Measurements from ENCODE around the gene CMIP. TPM values are rescaled to one million over a fixed set of nuclear protein-coding genes. Genes with fewer than 3 reads are reported as not detected.

Gene CMIP
- total RNA-seq, 1 donor from 2014 or later: 27.7 TPM

GRCh38 chr16:81560979-81561657, 116.5 kb downstream of the CMIP start:
- no peak for TF ChIP-seq CTCF (IDR thresholded peaks at IDR 0.05; ENCODE audit: insufficient read depth, low read length, poor library complexity, severe bottlenecking)
- DNase-seq (ENCODE audit: low read depth): no peak
- H3K36me3 ChIP-seq (ENCODE audit: control insufficient read depth, insufficient read depth, low read length): no peaks in the 10 kb centered on the region

GRCh38 chr16:81562174-81562849, 117.7 kb downstream of the CMIP start:
- no peak for TF ChIP-seq CTCF (IDR thresholded peaks at IDR 0.05; ENCODE audit: insufficient read depth, low read length, poor library complexity, severe bottlenecking)
- DNase-seq (ENCODE audit: low read depth): no peak
- no peaks in the 10 kb centered on the region for H3K36me3 ChIP-seq (ENCODE audit: control insufficient read depth, insufficient read depth, low read length)
- no peaks in the 10 kb centered on the region for H3K27me3 ChIP-seq (ENCODE audit: control insufficient read depth, insufficient read depth, low read length)
- no peak overlapping the region for H3K4me3 ChIP-seq (ENCODE audit: low read depth, low read length)

More at GRCh38 chr16:81560979-81561657, 116.5 kb downstream of the CMIP start:
- Histone ChIP-seq H3K27me3 (ENCODE audit: control insufficient read depth, insufficient read depth, low read length) (no peaks in the 10 kb centered on the region), H3K4me3 (ENCODE audit: low read depth, low read length) (no peak overlapping the region)

- DNase-seq (ENCODE audit: low read depth): no peak
- Histone ChIP-seq H3K4me3 (ENCODE audit: low read depth, low read length) (no peak overlapping the region), H3K27me3 (ENCODE audit: control insufficient read depth, insufficient read depth, low read length) (no peaks in the 10 kb centered on the region), H3K36me3 (ENCODE audit: control insufficient read depth, insufficient read depth, low read length) (no peaks in the 10 kb centered on the region)
- TF ChIP-seq CTCF (IDR thresholded peaks at IDR 0.05; ENCODE audit: insufficient read depth, low read length, poor library complexity, severe bottlenecking): no peak
Measured at GRCh38 chr16:81562926-81563325, 118.3 kb downstream of the CMIP start.

GRCh38 chr16:81564421-81564911, 119.9 kb downstream of the CMIP start:
- Histone ChIP-seq H3K36me3 (ENCODE audit: control insufficient read depth, insufficient read depth, low read length) (no peaks in the 10 kb centered on the region), H3K4me3 (ENCODE audit: low read depth, low read length) (no peak overlapping the region), H3K27me3 (ENCODE audit: control insufficient read depth, insufficient read depth, low read length) (no peaks in the 10 kb centered on the region)
- TF ChIP-seq CTCF (IDR thresholded peaks at IDR 0.05; ENCODE audit: insufficient read depth, low read length, poor library complexity, severe bottlenecking): no peak
- DNase-seq (ENCODE audit: low read depth): no peak

GRCh38 chr16:81565321-81566028, 120.9 kb downstream of the CMIP start:
- no peaks in the 10 kb centered on the region for H3K36me3 ChIP-seq (ENCODE audit: control insufficient read depth, insufficient read depth, low read length)
- H3K4me3 ChIP-seq (ENCODE audit: low read depth, low read length): no peak overlapping the region
- TF ChIP-seq CTCF (IDR thresholded peaks at IDR 0.05; ENCODE audit: insufficient read depth, low read length, poor library complexity, severe bottlenecking): no peak
- no peaks in the 10 kb centered on the region for H3K27me3 ChIP-seq (ENCODE audit: control insufficient read depth, insufficient read depth, low read length)
- no peak for DNase-seq (ENCODE audit: low read depth)
